HG02610 (cell line): ENCODE data around the gene GRID1.

ENCODE experiments used
- ATAC-seq: cut with Tn5 transposase; IDR thresholded peaks from one replicate; pipeline ENCODE4 v1.9.1; 2021; ENCODE audit warnings: mild to moderate bottlenecking, moderate library complexity; ENCODE audit not compliant: unreplicated experiment

The GRID1 gene

GRCh38 chr10:86371116-86371515 is 4.5 kb upstream of the GRID1 start:
- no peak for ATAC-seq

DNA sequence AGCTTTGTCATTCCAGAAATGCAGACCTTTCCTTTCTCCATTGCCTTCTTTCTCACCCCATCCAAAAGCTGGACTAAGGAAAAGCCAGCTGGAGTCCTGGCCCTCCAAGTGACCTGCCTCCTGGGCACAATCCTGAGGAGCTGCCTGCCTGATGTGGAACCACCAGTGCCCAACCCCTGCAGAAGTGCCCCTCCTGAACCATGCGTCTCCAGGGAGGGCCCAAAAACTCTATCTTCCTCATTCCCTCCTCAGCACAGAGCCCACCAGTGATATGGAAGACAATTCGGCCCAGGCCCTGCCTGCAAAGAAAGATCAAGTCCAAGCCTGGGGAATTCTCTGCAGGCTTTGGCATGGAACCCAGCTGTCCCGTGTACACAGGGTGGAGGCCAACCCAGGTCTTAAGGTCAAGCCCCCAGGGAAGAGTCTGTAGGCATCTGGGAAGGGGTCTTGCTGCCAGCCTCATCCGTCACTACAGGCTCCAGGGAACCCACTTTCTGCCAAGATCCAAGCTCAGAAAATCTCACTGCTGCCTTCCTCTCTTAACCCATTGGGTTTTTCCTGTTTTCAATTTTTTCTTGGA is 3.5 kb upstream of the GRID1 start:
- ATAC-seq = no peak

DNA sequence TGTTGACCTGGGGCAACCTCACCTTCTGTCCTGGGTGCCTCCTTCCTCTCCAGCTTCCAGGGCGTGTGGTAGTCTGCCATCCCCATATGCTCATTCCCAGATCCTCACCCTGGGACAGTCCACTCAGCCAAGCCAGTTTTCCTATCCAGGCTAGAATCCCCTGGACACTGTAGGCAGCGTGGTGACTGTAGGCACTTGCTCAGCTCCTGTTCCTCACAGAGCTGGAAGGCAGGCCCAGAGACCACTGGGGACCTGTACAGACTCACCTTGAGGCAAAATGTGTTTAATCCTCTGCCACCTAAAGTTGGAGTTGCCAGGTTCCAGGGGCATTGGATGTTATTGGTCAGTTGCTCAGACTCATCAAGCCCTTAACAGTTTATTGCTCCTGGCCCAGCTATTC is 2.4 kb upstream of the GRID1 start:
- ATAC-seq = no peak

DNA sequence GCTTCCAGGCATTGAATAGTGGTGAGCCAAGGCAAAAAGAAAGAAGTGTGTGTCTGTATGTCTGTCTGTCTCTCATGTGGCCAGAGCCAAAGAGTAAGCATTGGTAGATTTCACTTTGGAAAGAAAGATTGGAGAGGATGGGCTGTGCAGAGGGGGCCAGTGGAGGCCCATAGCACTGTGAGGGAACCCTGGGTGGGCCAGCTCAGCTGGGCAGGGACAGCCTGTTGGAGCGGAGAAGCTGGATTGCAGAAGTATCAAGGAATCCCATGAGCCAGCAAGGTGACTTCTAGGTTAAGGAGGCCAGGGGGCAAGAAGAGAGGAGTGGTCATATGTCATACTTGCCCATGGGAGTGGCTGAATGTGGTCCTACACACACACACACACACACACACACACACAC is 1.5 kb upstream of the GRID1 start:
- ATAC-seq = no peak

- no peak for ATAC-seq
Observed at GRCh38 chr10:86367152-86367951, 757 bp upstream of the GRID1 start.

GRCh38 chr10:86366902-86367151 is 232 bp upstream of the GRID1 start:
- ATAC-seq = no peak

- ATAC-seq = no peak
Observed at GRCh38 chr10:86365346-86366032, 1.1 kb downstream of the GRID1 start.

DNA sequence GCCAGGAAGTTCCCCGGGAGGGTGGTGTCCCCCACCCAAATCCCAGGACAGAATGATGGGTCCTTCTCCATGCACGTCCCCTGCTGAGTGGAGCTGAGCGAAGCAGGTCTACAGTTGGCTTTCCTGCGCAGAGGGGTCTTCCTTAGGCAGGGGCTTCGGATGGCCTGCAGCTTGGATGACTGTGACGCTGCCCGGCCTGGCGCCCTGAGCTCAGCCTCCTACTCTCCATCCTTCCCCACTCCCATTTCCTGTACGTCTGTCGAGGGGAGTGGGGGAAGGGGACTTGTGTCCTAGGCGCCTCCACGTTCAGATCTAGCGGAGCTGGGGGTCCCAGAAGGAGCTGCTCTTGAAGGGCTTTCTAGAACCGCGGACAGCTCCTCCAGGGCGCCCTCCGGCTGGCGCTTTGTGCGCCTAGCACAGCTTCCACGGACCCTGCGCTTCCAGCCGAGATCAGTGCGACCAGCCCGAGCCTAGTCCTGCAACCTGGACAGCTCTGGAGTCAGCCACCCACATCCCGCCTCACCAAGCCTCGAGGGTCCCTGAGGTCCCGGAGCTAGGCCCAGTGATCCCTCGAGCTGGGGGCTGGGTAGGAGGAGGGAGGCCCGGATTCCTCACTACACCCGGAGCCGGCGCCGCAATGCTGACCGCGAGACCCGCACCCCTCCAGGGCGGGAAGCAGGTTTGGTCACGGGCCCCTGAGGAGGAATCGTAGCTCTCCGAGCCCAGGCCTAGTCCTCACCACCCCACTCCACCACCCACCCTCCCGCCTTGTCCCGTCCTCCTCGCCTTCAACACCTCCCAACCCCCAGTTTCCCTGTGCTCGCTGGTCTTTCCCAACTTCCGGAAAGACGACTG is 1.9 kb downstream of the GRID1 start:
- no peak for ATAC-seq

DNA sequence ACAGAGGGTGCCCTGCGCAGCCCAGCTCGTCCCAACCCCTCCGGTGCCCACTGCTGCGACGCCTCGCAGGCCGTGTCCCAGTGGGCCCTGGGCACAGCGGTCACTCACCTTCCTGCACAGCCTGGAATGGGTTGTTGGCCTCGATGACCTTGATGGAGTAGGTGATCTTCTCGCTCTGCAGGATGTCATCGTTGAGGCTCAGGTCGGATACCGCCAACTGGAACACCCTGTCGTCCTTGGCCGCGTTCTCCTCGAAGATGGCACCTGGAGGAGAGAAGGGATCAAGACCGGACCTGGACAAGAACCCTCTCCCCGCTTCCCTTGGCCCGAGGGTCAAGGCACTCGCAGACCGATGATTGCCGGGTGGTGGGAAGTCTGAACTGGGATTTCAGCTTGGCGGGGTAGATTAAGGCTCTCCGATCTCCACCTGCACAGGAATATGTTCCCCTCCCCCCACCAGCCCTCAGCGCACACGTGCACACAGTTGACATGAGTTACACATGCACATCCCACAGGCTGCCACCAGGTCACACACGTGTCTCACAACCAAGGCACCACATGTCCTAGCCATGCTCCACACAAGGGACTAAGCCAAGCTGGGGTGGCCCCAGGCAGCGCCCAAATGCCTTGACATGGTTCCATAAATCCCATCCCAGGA is 2.6 kb downstream of the GRID1 start:
- ATAC-seq = no peak

DNA sequence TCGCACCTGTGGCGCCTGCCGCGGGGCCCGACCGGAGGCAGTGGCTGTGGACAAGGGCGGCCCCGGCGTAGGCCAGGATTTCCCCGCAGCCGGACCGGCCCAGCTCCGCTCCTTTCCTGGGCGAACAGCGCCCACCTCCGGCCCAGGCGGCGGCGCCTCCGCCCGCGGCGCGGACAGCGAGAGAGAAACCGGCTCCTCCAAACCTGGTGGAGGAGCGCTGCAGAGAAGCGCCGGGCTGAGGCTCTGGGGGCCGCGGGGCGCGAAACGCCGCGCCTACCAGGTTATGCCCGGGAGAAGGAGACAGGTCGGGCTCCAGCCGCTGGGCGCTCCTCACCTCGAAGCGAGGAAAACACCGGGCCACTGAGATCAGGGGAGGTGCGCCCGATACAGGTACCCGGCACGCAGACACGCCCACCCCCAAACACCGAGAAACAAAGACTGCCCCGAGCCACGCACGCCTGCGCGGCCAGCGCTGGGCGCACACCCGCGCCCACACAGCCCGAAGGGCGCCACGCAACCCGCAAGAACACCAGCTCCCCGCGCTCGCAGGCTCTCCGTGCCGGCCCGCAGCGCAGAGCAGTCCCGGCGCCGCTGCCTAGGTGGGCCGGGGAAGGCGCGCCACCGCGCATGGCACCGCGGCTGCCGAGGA is 3.3 kb downstream of the GRID1 start:
- peak; percentile 46 for ATAC-seq

GRCh38 chr10:86362586-86363183 is 3.9 kb downstream of the GRID1 start:
- ATAC-seq = peak; percentile 1

GRCh38 chr10:86362129-86362527 is 4.5 kb downstream of the GRID1 start:
- ATAC-seq = no peak

DNA sequence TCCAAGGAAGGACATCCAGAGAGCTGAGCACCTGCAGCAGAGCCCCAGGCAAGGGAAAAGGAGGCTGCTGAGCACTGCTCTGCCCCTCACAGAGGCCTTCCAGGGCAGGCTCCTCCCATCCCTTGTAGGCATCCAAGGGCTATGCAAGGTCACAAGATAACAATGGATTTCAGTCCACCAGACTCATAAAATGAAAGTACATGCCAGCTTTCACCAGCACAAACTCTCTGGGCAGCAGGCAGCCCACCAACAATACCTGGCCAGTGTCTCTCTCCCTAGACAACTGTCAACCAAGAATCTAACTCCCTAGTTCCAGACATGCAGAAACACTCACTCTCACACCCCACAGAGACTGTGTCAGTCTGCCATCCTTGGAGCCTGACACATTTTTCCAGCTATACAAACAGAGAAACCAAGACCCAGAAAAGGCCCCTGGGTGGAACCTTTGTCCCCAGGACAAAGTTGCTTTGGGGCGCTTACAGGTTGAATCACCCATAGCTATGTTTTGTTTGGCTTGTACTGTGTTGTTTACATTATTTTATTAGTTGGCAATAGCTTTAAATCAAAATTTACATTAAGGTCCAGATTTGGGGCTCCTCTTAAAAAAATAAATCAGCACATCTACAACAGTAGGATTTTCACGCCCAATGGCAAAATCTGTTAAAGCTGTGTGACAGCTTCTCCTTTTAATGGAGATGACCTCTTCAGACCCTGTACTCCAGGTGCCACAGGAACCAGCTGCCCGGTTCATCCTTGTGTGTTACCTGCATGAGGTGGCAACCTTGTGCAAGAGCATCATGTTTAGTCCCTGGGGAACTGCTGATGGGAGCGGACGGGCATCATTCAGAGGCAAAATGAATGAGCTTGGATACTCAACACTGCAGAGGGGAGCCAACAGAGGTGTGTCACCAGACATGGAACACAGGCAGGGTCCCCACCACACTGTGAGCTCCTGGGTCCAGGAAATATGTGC is 5.2 kb downstream of the GRID1 start:
- ATAC-seq = no peak

DNA sequence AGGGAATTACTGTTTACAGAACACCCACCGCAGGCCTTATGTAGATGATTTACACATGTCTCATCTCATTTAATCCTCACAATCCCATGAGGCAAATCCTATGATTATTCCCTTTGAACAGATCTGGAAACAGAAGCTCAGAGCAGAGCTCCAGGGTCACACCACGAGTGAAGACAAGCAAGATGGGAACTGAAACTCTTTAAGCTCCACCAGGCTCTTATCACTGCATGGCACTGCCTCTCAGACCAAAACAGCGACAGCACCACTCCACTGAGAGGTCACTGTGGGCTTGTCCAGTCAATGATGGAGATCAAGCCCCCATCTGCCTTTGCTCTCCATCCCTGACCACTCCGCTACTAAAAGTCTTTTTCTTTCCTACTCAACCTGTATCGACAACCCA is 5.9 kb downstream of the GRID1 start:
- ATAC-seq = no peak

- no peak for ATAC-seq
Observed at GRCh38 chr10:86359954-86360353, 6.6 kb downstream of the GRID1 start.

GRCh38 chr10:86359111-86359510 is 7.5 kb downstream of the GRID1 start:
- ATAC-seq = no peak

GRCh38 chr10:86357676-86358075 is 8.9 kb downstream of the GRID1 start:
- ATAC-seq = no peak

GRCh38 chr10:86357041-86357440 is 9.6 kb downstream of the GRID1 start:
- ATAC-seq = no peak

- ATAC-seq = no peak
Observed at GRCh38 chr10:86356296-86356695, 10.3 kb downstream of the GRID1 start.
